Pons (tissue), 1 donor: Measurements from ENCODE around the gene SLCO3A1.

Source experiments
- DNase-seq: peaks from one replicate; pipeline ENCODE4 v3.0.0-alpha.2; 2016; ENCODE audit warnings: low spot score

SLCO3A1 gene

GRCh38 chr15:92003515-92004067, 150.1 kb downstream of the SLCO3A1 start:
- no peak for DNase-seq

- DNase-seq, result no peak
Measured at GRCh38 chr15:92005154-92005553, 151.6 kb downstream of the SLCO3A1 start.

- DNase-seq, result peak; percentile 72
Measured at GRCh38 chr15:92006186-92007028, 152.9 kb downstream of the SLCO3A1 start.

- no peak for DNase-seq
Measured at GRCh38 chr15:92009162-92009561, 155.7 kb downstream of the SLCO3A1 start.

GRCh38 chr15:92011611-92012367, 158.3 kb downstream of the SLCO3A1 start:
- DNase-seq, result peak; percentile 49

GRCh38 chr15:92012368-92012629, 158.8 kb downstream of the SLCO3A1 start:
- no peak for DNase-seq

- DNase-seq, result no peak
Measured at GRCh38 chr15:92012881-92013280, 159.4 kb downstream of the SLCO3A1 start.

- peak; percentile 52 for DNase-seq
Measured at GRCh38 chr15:92014281-92015030, 160.9 kb downstream of the SLCO3A1 start.

- DNase-seq, result no peak
Measured at GRCh38 chr15:92017882-92018534, 164.5 kb downstream of the SLCO3A1 start.

- no peak for DNase-seq
Measured at GRCh38 chr15:92018535-92019239, 165.2 kb downstream of the SLCO3A1 start.

GRCh38 chr15:92019706-92020105, 166.2 kb downstream of the SLCO3A1 start:
- no peak for DNase-seq

GRCh38 chr15:92020207-92020606, 166.7 kb downstream of the SLCO3A1 start:
- DNase-seq, result no peak

- no peak for DNase-seq
Measured at GRCh38 chr15:92020804-92021203, 167.3 kb downstream of the SLCO3A1 start.

- DNase-seq, result no peak
Measured at GRCh38 chr15:92021792-92022191, 168.3 kb downstream of the SLCO3A1 start.

GRCh38 chr15:92023965-92024364, 170.5 kb downstream of the SLCO3A1 start:
- no peak for DNase-seq

- no peak for DNase-seq
Measured at GRCh38 chr15:92025706-92026270, 172.3 kb downstream of the SLCO3A1 start.

GRCh38 chr15:92028389-92028724, 174.8 kb downstream of the SLCO3A1 start:
- no peak for DNase-seq

- DNase-seq, result no peak
Measured at GRCh38 chr15:92029767-92030166, 176.3 kb downstream of the SLCO3A1 start.

GRCh38 chr15:92033314-92033713, 179.8 kb downstream of the SLCO3A1 start:
- DNase-seq, result no peak

GRCh38 chr15:92033723-92034122, 180.2 kb downstream of the SLCO3A1 start:
- no peak for DNase-seq

- DNase-seq, result no peak
Measured at GRCh38 chr15:92034227-92034626, 180.7 kb downstream of the SLCO3A1 start.
